Activated CD8-positive, alpha-beta T cell treated with anti-CD3 and anti-CD28 coated beads, Interleukin-2, amount 10 ng/mL, durations not matched to agents 7 days and 5 days (primary cell): ENCODE data around the gene ZNF836. TPM values are rescaled to one million over a fixed set of nuclear protein-coding genes. Genes with fewer than 3 reads are reported as not detected.
A peak's percentile ranks its signal among the peaks of the same experiment; 100 is the strongest.

ENCODE experiments used
- ATAC-seq: fragments of 150-1000 bp; cut with Tn5 transposase; one replicate; pipeline ENCODE4 v1.10.0; 2021; ENCODE audit warnings: moderate library complexity
- CTCF ChIA-PET: fragments of 350-600 bp; sonication (Branson Sonifier 250); formaldehyde crosslinking; loops from one replicate; lab custom pipeline; 2021; ENCODE audit warnings: antibody characterized with exemption; lab: Charles Lee
- POLR2A ChIA-PET: fragments of 350-600 bp; sonication (Branson Sonifier 250); formaldehyde crosslinking; loops from one replicate; lab custom pipeline; 2021; ENCODE audit warnings: antibody characterized with exemption; lab: Charles Lee
- DNase-seq: peaks from one replicate; pipeline ENCODE4 v3.0.0-alpha.2; 2020
- H3K27ac Mint-ChIP-seq: one replicate; pipeline ENCODE4 v1.8.0; 2021; ENCODE audit warnings: mild to moderate bottlenecking, mixed read lengths
- H3K27me3 Mint-ChIP-seq: one replicate; pipeline ENCODE4 v1.8.0; 2021; ENCODE audit warnings: low read depth, mixed read lengths
- H3K36me3 Mint-ChIP-seq: one replicate; pipeline ENCODE4 v1.8.0; 2021; ENCODE audit warnings: low read depth, mixed read lengths
- H3K4me1 Mint-ChIP-seq: one replicate; pipeline ENCODE4 v1.8.0; 2021; ENCODE audit warnings: low read depth, mixed read lengths
- H3K4me3 Mint-ChIP-seq: one replicate; pipeline ENCODE4 v1.8.0; 2021; ENCODE audit warnings: mild to moderate bottlenecking, mixed read lengths
- H3K9me3 Mint-ChIP-seq: one replicate; pipeline ENCODE4 v1.8.0; 2022; ENCODE audit warnings: mixed read lengths; ENCODE audit not compliant: insufficient read depth
- total RNA-seq, 2 experiments: library from RNA; stranded (reverse); gene quantifications; one replicate each; pipeline ENCODE4 v1.2.3, GENCODE V29; 2021

The ZNF836 gene
- total RNA-seq, 2 experiments from 2014 or later = 15.5 to 18.7 TPM

DNA sequence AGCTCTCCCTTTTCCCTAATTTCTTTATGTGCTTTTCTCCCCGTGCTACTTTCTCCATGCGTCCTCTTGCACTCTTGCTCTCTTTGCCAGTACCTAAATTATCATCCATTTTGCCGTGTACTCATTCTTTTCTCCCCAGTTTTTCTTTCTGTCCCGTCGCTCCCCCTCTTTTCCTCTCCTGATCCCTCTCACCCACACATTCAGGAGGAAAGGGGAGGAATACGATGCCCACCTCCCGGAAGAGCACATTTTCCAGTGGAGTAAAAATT is 32.5 kb downstream of the ZNF836 start:
- Mint-ChIP-seq H3K36me3 (peaks cover 59% of the 10 kb centered on the region), H3K4me1 (peaks cover 29% of the 10 kb centered on the region), H3K27ac (peak overlapping the region; percentile 93), H3K9me3 (peaks cover 28% of the 10 kb centered on the region), H3K27me3 (no peaks in the 10 kb centered on the region), H3K4me3 (peak overlapping the region; percentile 92)
- ATAC-seq (no peak), DNase-seq (no peak)
- POLR2A ChIA-PET = interaction anchor here (2.3 kb wide), 1 partner anchor 50 kb away, joined by 7 read pairs; no protein-coding TSS in a partner anchor
- CTCF ChIA-PET = interaction anchor here (1.2 to 3.5 kb wide), 5 partner anchors 10 to 98 kb away, joined by 3 to 27 read pairs (median 4); no protein-coding TSS in a partner anchor

DNA sequence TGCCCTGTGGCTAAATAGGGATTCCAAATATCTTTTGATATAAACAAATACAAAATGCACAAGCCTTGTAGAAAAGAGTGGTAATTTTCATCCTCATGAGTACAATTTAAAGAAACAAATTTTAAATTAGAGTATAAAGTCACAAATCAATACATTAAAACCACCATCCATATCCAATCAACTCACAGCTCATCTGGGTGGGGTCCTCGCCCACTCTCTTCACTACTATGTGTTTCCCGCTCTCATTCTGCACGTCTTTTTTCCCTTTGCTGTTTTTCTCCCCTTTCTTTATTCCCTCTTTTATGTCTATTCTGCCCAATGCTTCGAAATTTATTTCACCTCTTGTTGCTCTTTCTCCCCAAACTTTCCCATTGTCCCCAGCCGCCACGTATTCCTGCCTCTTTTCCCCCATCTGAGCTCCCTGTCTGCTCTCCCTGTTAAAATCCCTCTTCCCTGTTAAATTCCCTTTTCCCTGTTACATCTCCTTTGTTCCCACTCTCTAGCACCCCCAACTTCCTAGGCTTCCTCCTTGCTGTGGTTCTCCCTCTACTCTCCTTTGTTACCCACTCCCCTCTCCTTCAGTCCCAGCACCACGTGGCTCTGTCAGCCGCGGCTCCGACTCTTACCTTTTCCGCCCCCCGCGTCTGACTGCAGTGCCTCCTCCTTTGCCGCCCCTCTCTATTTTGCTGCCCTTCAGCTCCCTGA is 33.0 kb downstream of the ZNF836 start:
- peaks cover 63% of the 10 kb centered on the region for H3K36me3 Mint-ChIP-seq

DNA sequence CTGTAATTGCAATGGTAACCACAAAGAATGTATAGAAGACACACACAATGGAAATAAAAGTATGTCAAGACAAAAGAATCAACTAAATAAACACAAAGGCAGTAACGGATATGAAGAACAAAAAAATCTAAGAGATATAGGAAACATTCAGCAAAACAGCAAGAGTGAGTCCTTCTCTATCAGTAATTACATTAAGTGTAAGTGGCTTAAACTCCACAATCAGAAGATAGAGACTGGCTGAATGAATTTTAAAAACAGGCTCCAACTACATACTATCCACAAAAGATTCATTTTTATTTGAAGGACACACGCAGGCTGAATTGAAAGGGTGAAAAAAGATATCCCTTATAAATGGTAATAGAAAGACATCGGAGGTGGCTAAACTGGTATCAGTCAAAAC is 51.1 kb downstream of the ZNF836 start:
- ATAC-seq (no peak), DNase-seq (no peak)
- Mint-ChIP-seq H3K4me3 (no peak overlapping the region), H3K36me3 (peaks cover 91% of the 10 kb centered on the region), H3K9me3 (peaks cover 69% of the 10 kb centered on the region), H3K27ac (no peak overlapping the region), H3K27me3 (no peaks in the 10 kb centered on the region), H3K4me1 (no peaks in the 10 kb centered on the region)
- CTCF ChIA-PET = no interaction called here
- POLR2A ChIA-PET = no interaction called here

More for the DNA sequence above, 33.0 kb downstream of the ZNF836 start:
- Mint-ChIP-seq H3K27ac (peak overlapping the region; percentile 93), H3K9me3 (peaks cover 28% of the 10 kb centered on the region), H3K4me1 (peaks cover 29% of the 10 kb centered on the region), H3K27me3 (no peaks in the 10 kb centered on the region), H3K4me3 (peak overlapping the region; percentile 92)
- CTCF ChIA-PET = interaction anchor here (1.0 to 3.5 kb wide), 6 partner anchors 9 to 99 kb away, joined by 3 to 27 read pairs (median 4); no protein-coding TSS in a partner anchor
- POLR2A ChIA-PET = interaction anchor here (2.3 kb wide), 1 partner anchor 51 kb away, joined by 7 read pairs; no protein-coding TSS in a partner anchor
- peak; percentile 33 for DNase-seq
- no peak for ATAC-seq

DNA sequence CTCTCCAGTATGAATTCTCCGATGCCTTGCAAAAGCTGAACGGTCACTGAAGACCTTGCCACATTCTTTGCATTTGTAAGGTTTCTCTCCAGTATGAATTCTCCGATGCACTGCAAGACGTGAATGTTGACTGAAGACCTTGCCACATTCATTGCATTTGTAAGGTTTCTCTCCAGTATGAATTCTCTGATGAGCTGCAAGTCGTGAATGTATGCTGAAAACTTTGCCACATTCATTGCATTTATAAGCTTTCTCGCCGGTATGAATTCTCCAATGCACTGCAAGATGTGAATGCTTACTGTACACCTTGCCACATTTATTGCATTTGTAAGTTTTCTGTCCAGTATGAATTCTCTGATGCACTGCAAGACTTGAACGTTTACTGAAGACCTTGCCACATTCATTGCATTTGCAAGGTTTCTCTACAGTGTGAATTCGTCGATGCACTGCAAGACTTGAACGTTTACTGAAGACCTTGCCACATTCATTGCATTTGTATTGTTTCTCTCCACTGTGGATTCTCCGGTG is 55.8 kb downstream of the ZNF836 start:
- H3K9me3 Mint-ChIP-seq = peaks cover 84% of the 10 kb centered on the region
- H3K4me1 Mint-ChIP-seq = no peaks in the 10 kb centered on the region
- CTCF ChIA-PET = no interaction called here
- H3K36me3 Mint-ChIP-seq = peaks cover 73% of the 10 kb centered on the region
- POLR2A ChIA-PET = interaction anchor here (0.6 kb wide), 1 partner anchor 65 kb away, joined by 3 read pairs; no protein-coding TSS in a partner anchor
- no peak for DNase-seq
- no peak overlapping the region for H3K4me3 Mint-ChIP-seq
- no peaks in the 10 kb centered on the region for H3K27me3 Mint-ChIP-seq
- H3K27ac Mint-ChIP-seq = no peak overlapping the region
- no peak for ATAC-seq

DNA sequence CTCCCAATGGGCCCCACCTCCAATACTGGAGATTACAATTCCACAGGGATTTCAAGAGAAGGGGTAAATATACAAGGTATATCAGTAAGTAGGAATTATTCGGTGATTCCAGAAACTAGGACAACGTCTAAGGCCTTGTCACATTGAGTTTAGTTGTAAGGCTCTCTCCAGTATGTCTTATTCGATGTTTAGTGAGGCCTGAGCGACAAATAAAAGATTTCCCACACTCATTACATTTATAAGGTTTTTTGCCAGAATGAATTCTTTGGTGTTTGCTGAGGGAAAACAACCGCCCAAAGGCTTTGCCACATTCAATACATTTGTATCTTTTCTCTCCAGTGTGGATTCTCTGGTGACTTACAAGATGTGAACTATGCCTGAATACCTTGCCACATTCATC is 56.7 kb downstream of the ZNF836 start:
- H3K9me3 Mint-ChIP-seq = peaks cover 76% of the 10 kb centered on the region
- H3K4me1 Mint-ChIP-seq = no peaks in the 10 kb centered on the region
- DNase-seq = no peak
- H3K27me3 Mint-ChIP-seq = no peaks in the 10 kb centered on the region
- peaks cover 67% of the 10 kb centered on the region for H3K36me3 Mint-ChIP-seq
- CTCF ChIA-PET = no interaction called here
- no peak overlapping the region for H3K4me3 Mint-ChIP-seq
- ATAC-seq = no peak
- POLR2A ChIA-PET = no interaction called here
- H3K27ac Mint-ChIP-seq = no peak overlapping the region

DNA sequence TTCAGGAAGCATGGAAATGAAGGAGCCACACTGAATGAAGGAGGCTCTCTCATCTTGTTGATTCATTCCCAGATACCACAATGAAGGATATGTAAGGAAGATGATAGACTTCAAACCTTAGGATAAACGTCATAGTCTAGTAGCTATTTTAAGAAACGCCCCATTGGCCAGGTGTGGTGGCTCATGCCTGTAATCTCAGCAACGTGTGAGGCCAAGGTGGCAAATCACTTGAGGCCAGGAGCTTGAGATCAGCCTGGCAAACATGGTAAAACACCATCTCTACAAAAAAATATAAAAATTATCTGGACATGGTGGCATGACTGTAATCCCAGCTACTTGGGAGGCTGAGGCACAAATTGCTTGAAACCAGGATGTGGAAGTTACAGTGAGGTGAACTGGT is 58.8 kb downstream of the ZNF836 start:
- Mint-ChIP-seq H3K4me3 (no peak overlapping the region), H3K9me3 (peaks cover 68% of the 10 kb centered on the region), H3K36me3 (peaks cover 47% of the 10 kb centered on the region), H3K4me1 (no peaks in the 10 kb centered on the region), H3K27ac (no peak overlapping the region), H3K27me3 (no peaks in the 10 kb centered on the region)
- ATAC-seq (no peak), DNase-seq (no peak)
- CTCF ChIA-PET = no interaction called here
- POLR2A ChIA-PET = no interaction called here

DNA sequence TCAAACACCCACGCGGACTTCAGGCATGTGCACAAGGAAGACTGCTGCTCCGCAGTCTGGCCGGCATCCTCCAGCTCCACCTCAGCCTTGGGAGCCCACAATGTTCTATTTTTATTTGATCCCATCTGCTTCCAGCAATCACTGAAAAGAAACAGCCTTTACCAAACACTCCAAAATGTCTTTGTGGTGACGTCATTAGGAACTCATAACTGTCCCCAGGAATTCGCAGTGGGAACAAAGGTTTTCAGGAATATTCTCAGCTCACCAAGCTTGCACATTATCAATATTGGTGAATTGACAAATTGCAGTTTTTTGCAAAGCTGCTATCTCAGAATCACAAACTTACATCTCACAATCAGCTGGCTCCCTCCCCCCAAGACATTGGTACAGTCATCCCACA is 60.6 kb downstream of the ZNF836 start:
- no peaks in the 10 kb centered on the region for H3K27me3 Mint-ChIP-seq
- ATAC-seq = no peak
- no peaks in the 10 kb centered on the region for H3K4me1 Mint-ChIP-seq
- DNase-seq = no peak
- ChIA-PET CTCF (no interaction called here), POLR2A (no interaction called here)
- H3K4me3 Mint-ChIP-seq = no peak overlapping the region
- H3K27ac Mint-ChIP-seq = no peak overlapping the region
- peaks cover 57% of the 10 kb centered on the region for H3K9me3 Mint-ChIP-seq
- peaks cover 31% of the 10 kb centered on the region for H3K36me3 Mint-ChIP-seq

Other genes starting within 250 kb of the ZNF836 start
- gene ZNF613, start 244.1 kb downstream of the ZNF836 start, total RNA-seq = 1 to 10 TPM; 6.3 to 8.2 TPM
- gene ZNF350, start 184.8 kb downstream of the ZNF836 start, total RNA-seq = 10 to 100 TPM; 11.8 to 13.7 TPM
- 1 to 10 TPM; 7.8 to 8.6 TPM for gene ZNF615, start 163.4 kb downstream of the ZNF836 start, total RNA-seq
- 10 to 100 TPM in 1 of 2 experiments, 1 to 10 TPM in 1; 9.8 to 11.7 TPM for gene ZNF614, start 143.2 kb downstream of the ZNF836 start, total RNA-seq
- 10 to 100 TPM; 15.6 to 16.0 TPM for gene ZNF432, start 122.8 kb downstream of the ZNF836 start, total RNA-seq
- 10 to 100 TPM; 26.2 to 28.0 TPM for gene ZNF841, start 75.9 kb downstream of the ZNF836 start, total RNA-seq
- gene ZNF616, start 31.7 kb downstream of the ZNF836 start, total RNA-seq = 1 to 10 TPM; 6.2 to 8.4 TPM
- 100 to 1,000 TPM; 223 to 225 TPM for gene PPP2R1A, start 18.4 kb upstream of the ZNF836 start, total RNA-seq
- 10 to 100 TPM; 18.9 to 23.7 TPM for gene ZNF766, start 98.0 kb upstream of the ZNF836 start, total RNA-seq
- 10 to 100 TPM; 15.2 to 15.7 TPM for gene ZNF480, start 125.5 kb upstream of the ZNF836 start, total RNA-seq
- 1 to 10 TPM; 1.5 to 1.6 TPM for gene ZNF610, start 164.6 kb upstream of the ZNF836 start, total RNA-seq
- 10 to 100 TPM; 15.0 to 17.6 TPM for gene ZNF880, start 198.3 kb upstream of the ZNF836 start, total RNA-seq
- gene ZNF528, start 226.2 kb upstream of the ZNF836 start, total RNA-seq = 10 to 100 TPM; 13.0 to 14.7 TPM